HG03442 (cell line): ENCODE results near the gene LMTK3.

ENCODE experiments used
- ATAC-seq: cut with Tn5 transposase; IDR thresholded peaks from one replicate; pipeline ENCODE4 v1.9.1; 2021; ENCODE audit warnings: mild to moderate bottlenecking, moderate library complexity; ENCODE audit not compliant: unreplicated experiment

The LMTK3 gene

GRCh38 chr19:48508729-48509411 lies 2.8 kb downstream of the LMTK3 start:
- no peak for ATAC-seq

- ATAC-seq, result no peak
Observed at GRCh38 chr19:48507911-48508439, 3.7 kb downstream of the LMTK3 start.

GRCh38 chr19:48506138-48506733 lies 5.4 kb downstream of the LMTK3 start:
- ATAC-seq, result no peak

GRCh38 chr19:48502350-48503018 lies 9.2 kb downstream of the LMTK3 start:
- no peak for ATAC-seq

- no peak for ATAC-seq
Observed at GRCh38 chr19:48501494-48502349, 9.9 kb downstream of the LMTK3 start.

GRCh38 chr19:48500830-48501493 lies 10.7 kb downstream of the LMTK3 start:
- no peak for ATAC-seq

GRCh38 chr19:48499316-48500090 lies 12.1 kb downstream of the LMTK3 start:
- ATAC-seq, result no peak

GRCh38 chr19:48498595-48499311 lies 12.9 kb downstream of the LMTK3 start:
- ATAC-seq, result no peak

- no peak for ATAC-seq
Observed at GRCh38 chr19:48497728-48498594, 13.7 kb downstream of the LMTK3 start.

GRCh38 chr19:48496959-48497727 lies 14.5 kb downstream of the LMTK3 start:
- ATAC-seq, result no peak

GRCh38 chr19:48495396-48495795 lies 16.2 kb downstream of the LMTK3 start:
- no peak for ATAC-seq

- ATAC-seq, result peak; percentile 4
Observed at GRCh38 chr19:48493718-48494401, 17.8 kb downstream of the LMTK3 start.

- ATAC-seq, result peak; percentile 54
Observed at GRCh38 chr19:48492925-48493717, 18.5 kb downstream of the LMTK3 start.

- no peak for ATAC-seq
Observed at GRCh38 chr19:48491793-48492123, 19.9 kb downstream of the LMTK3 start.

GRCh38 chr19:48490981-48491792 lies 20.4 kb downstream of the LMTK3 start:
- ATAC-seq, result no peak
